ENCODE data around the gene DCDC2C.
"Not testable (repeated sequence)": the region's sequence is repeated elsewhere in the genome, so short reads cannot be mapped to it uniquely, and the experiment has no call there.

Gene DCDC2C

GRCh38 chr2:3703236-3703756, at the start of gene DCDC2C:
Gene DCDC2C, plus strand, starts transcription at chr2:3703575. Its CDS starts 177 bp downstream, at chr2:3703752.
- no peak for DNase-seq (ENCODE audit: low read depth in 1 of 2, low spot score in 1 of 2)

- DNase-seq (ENCODE audit: low read depth in 1 of 2, low spot score in 1 of 2): no peak
Observed at GRCh38 chr2:3654011-3654410, 49.4 kb upstream of the DCDC2C start.

GRCh38 chr2:3654531-3655225, 48.7 kb upstream of the DCDC2C start:
- no peak for DNase-seq (ENCODE audit: low read depth in 1 of 2, low spot score in 1 of 2)

- no peak for DNase-seq (ENCODE audit: low read depth in 1 of 2, low spot score in 1 of 2)
Observed at GRCh38 chr2:3655871-3656761, 47.3 kb upstream of the DCDC2C start.

GRCh38 chr2:3656762-3657721, 46.3 kb upstream of the DCDC2C start:
- no peak for DNase-seq (ENCODE audit: low read depth in 1 of 2, low spot score in 1 of 2)

- DNase-seq (ENCODE audit: low read depth in 1 of 2, low spot score in 1 of 2): no peak
Observed at GRCh38 chr2:3657881-3658280, 45.5 kb upstream of the DCDC2C start, which contains the start of gene ALLC. Gene ALLC, plus strand, starts transcription at chr2:3658200. Its CDS starts 12,958 bp downstream, at chr2:3671158.

GRCh38 chr2:3659447-3660432, 43.6 kb upstream of the DCDC2C start:
- DNase-seq (ENCODE audit: low read depth in 1 of 2, low spot score in 1 of 2): no peak

- DNase-seq (ENCODE audit: low read depth in 1 of 2, low spot score in 1 of 2): not testable (repeated sequence)
Observed at GRCh38 chr2:3660640-3661039, 42.7 kb upstream of the DCDC2C start.

GRCh38 chr2:3661149-3661660, 42.2 kb upstream of the DCDC2C start:
- DNase-seq (ENCODE audit: low read depth in 1 of 2, low spot score in 1 of 2): no peak

GRCh38 chr2:3662239-3662638, 41.1 kb upstream of the DCDC2C start:
- no peak for DNase-seq (ENCODE audit: low read depth in 1 of 2, low spot score in 1 of 2)

GRCh38 chr2:3664118-3664517, 39.3 kb upstream of the DCDC2C start:
- DNase-seq (ENCODE audit: low read depth in 1 of 2, low spot score in 1 of 2): no peak

- no peak for DNase-seq (ENCODE audit: low read depth in 1 of 2, low spot score in 1 of 2)
Observed at GRCh38 chr2:3664925-3665324, 38.5 kb upstream of the DCDC2C start.

GRCh38 chr2:3665886-3666612, 37.3 kb upstream of the DCDC2C start:
- no peak for DNase-seq (ENCODE audit: low read depth in 1 of 2, low spot score in 1 of 2)

- no peak for DNase-seq (ENCODE audit: low read depth in 1 of 2, low spot score in 1 of 2)
Observed at GRCh38 chr2:3666613-3666975, 36.8 kb upstream of the DCDC2C start.

- no peak for DNase-seq (ENCODE audit: low read depth in 1 of 2, low spot score in 1 of 2)
Observed at GRCh38 chr2:3667151-3667631, 36.2 kb upstream of the DCDC2C start.

- no peak for DNase-seq (ENCODE audit: low read depth in 1 of 2, low spot score in 1 of 2)
Observed at GRCh38 chr2:3669656-3670055, 33.7 kb upstream of the DCDC2C start.

GRCh38 chr2:3670376-3670775, 33.0 kb upstream of the DCDC2C start:
- DNase-seq (ENCODE audit: low read depth in 1 of 2, low spot score in 1 of 2): no peak

- DNase-seq (ENCODE audit: low read depth in 1 of 2, low spot score in 1 of 2): no peak
Observed at GRCh38 chr2:3670941-3671340, 32.4 kb upstream of the DCDC2C start.
